NCI-H146 (cell line): ENCODE data around the gene LAMTOR5.
A peak's percentile ranks its signal among the peaks of the same experiment; 100 is the strongest.
"Not testable (repeated sequence)": the region's sequence is repeated elsewhere in the genome, so short reads cannot be mapped to it uniquely, and the experiment has no call there.

ENCODE experiments used
- DNase-seq: peaks from one replicate; lab custom pipeline; 2025; lab: John Stamatoyannopoulos, UW

The LAMTOR5 gene

GRCh38 chr1:110426854-110427253, 19.4 kb upstream of the LAMTOR5 start:
- no peak for DNase-seq

GRCh38 chr1:110425612-110426152, 18.2 kb upstream of the LAMTOR5 start:
- no peak for DNase-seq

- DNase-seq, result no peak
These were observed 17.5 kb upstream of the LAMTOR5 start for GRCh38 chr1:110424699-110425611.

DNA sequence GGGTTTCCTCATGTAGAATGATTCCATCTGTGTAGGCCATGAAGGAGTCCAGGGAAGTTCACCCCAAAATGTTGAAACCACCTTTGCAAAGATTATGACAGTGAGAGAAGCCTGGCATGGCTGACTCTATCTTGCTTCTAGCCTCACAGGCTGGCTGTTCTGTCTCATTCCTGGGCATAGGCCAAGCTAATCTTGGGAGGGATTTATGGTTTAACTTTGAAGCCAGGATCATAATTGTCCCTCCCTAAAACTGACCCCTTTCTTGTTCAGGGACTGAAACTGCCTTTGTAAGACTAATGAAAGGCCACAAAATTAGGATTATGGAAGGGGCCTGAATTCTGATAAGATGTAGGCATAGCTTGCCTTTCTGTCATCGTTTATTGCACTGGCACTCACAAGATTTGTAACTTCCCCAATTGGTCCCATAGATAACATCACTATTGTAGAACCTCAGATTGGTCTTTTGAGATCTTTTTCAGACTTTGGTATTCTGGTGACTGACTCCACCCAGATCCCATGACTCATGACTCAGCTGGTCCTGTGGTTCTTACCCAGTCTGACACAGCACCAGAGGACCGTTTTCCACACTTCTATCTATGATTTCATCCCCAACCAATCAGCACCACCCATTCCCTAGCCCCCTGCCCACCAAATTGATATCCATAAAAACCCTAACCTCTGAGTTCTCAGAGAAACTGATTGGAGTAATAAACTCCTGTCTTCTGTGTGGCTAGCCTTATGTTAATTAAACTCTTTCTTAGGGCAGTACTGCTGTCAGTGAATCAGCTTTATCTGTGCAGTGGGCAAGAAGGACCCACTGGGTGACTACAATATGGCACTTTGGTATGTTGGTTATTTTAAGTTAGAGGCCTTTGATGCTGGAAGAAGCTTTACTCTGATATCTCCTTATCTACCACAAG, 13.6 kb upstream of the LAMTOR5 start:
- DNase-seq, result no peak

DNA sequence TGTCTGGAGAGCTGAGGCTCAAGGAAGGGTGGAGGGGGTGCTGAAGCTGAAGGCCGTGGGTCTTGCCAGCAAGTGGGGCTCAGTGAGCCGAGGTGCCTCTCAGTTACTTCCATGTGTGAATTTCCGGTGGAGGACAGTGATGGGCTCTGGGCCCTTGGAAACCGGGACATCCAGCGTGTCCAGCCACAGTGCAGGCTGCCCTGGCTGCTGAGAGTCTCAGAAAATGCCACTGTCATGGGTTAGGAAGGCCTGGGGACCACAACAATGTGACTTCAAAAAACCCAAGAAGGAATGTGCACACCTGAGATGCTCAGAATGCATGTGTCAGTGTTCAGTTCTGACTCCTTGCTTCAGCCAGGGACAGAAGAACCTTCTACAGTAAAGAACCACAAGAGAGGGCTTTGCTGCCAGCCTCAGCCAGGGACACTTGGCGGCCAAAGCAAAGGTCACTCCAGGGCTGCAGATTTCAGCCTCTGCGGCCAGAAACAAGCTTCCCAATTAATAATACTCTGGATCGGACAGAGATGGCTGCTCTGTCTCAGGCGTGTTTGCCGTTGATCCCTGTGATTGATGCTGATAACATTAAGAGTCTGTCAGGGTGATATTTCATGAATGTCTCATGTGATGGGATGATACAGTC, 12.6 kb upstream of the LAMTOR5 start:
- DNase-seq, result no peak

GRCh38 chr1:110418729-110419128, 11.2 kb upstream of the LAMTOR5 start:
- no peak for DNase-seq

- not testable (repeated sequence) for DNase-seq
These were observed 5.6 kb upstream of the LAMTOR5 start for GRCh38 chr1:110413045-110413444.

- peak; percentile 64 for DNase-seq
These were observed 5.1 kb upstream of the LAMTOR5 start for GRCh38 chr1:110412576-110412975.

GRCh38 chr1:110411173-110411735, 3.8 kb upstream of the LAMTOR5 start:
- DNase-seq, result no peak

GRCh38 chr1:110409316-110409715, 1.8 kb upstream of the LAMTOR5 start:
- no peak for DNase-seq

GRCh38 chr1:110408488-110408887, 994 bp upstream of the LAMTOR5 start:
- DNase-seq, result no peak

DNA sequence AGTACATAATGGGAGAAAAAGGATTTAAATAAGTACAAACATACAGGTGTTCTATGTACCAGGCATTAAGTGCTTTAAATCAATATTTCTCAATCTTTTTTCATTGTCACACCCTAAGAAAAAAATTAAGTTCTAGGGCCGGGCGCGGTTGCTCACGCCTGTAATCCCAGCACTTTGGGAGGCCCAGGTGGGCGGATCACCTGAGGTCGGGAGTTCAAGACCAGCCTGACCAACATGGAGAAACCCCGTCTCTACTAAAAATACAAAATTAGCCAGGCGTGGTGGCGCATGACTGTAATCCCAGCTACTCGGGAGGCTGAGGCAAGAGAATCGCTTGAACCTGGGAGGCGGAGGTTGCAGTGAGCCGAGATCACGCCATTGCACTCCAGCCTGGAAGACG, 1.1 kb downstream of the LAMTOR5 start:
- DNase-seq, result not testable (repeated sequence)

- no peak for DNase-seq
These were observed 3.1 kb downstream of the LAMTOR5 start for GRCh38 chr1:110404401-110404800.

DNA sequence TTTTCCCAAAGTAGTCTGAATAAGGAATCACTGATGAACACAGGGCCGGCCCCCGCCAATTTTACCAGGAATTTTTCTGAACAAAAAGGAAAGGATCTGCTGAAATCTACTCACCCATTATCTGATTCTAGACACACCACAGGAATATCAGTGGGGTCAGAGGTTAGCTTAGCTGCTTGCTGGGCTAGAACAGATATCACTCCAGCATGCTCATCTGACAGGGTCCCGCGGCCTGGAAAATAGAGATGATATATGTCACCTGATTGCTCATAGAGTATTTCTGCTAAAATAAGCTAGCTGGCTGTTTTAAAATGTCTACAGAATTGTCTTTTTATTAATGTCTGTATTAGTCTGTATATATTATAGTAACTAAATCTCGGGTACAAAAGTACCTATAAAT, 3.7 kb downstream of the LAMTOR5 start:
- DNase-seq, result no peak

DNA sequence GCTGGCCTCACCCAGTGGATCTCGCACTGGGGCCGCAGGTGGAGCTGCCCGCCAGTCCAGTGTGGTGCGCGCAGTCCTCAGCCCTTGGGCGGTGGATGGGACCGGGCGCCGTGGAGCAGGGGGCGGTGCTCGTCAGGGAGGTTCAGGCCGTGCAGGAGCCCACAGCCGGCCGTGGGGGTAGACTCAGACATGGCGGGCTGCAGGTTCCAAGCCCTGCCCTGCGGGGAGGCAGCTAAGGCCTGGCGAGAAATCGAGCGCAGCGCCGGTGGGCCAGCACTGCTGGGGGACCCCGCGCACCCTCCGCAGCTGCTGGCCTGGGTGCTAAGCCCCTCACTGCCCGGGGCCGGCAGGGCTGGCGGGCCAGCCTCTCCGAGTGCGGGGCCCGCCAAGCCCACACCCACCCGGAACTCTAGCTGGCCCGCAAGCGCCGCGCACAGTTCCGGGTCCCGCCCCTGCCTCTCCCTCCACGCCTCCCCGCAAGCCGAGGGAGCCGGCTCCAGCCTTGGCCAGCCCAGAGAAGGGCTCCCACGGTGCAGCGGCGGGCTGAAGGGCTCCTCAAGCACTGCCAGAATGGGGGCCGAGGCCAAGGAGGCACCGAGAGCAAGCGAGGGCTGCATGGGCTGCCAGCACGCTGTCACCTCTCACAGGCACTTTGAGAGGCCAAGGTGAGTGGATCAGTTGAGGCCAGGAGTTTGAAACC, 11.1 kb downstream of the LAMTOR5 start:
- DNase-seq, result not testable (repeated sequence)

GRCh38 chr1:110394493-110394820, 13.0 kb downstream of the LAMTOR5 start:
- no peak for DNase-seq

GRCh38 chr1:110393691-110394492, 13.6 kb downstream of the LAMTOR5 start:
- DNase-seq, result no peak

- no peak for DNase-seq
These were observed 14.2 kb downstream of the LAMTOR5 start for GRCh38 chr1:110393286-110393685.

- no peak for DNase-seq
These were observed 16.7 kb downstream of the LAMTOR5 start, which contains the start of gene SLC16A4 for GRCh38 chr1:110390692-110391245. Gene SLC16A4 (minus strand): TSS chr1:110391026. CDS start chr1:110389323, 1,703 bp downstream.

DNA sequence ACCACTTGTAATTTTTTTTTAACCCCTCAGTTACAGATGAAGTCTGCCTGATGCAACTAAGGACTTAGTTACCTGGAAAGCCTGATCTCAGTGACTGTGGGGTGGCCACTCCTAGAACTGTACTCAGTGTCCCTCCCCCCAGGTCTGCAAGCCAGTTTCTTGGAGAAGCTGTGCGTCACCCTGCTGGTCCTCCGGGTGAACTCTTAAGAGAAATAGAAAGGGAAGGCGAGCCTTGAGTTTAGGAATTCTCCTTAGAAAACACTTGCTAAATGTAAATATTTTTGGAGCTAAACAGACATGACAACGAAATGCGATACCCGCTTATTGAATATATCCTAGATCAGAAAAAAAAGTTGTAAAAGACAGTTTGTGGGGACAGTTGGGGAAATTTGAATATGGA, 17.4 kb downstream of the LAMTOR5 start:
- no peak for DNase-seq
